ENCODE data around the gene KCNF1.
"Not testable (repeated sequence)": the region's sequence is repeated elsewhere in the genome, so short reads cannot be mapped to it uniquely, and the experiment has no call there.

Gene KCNF1

DNA sequence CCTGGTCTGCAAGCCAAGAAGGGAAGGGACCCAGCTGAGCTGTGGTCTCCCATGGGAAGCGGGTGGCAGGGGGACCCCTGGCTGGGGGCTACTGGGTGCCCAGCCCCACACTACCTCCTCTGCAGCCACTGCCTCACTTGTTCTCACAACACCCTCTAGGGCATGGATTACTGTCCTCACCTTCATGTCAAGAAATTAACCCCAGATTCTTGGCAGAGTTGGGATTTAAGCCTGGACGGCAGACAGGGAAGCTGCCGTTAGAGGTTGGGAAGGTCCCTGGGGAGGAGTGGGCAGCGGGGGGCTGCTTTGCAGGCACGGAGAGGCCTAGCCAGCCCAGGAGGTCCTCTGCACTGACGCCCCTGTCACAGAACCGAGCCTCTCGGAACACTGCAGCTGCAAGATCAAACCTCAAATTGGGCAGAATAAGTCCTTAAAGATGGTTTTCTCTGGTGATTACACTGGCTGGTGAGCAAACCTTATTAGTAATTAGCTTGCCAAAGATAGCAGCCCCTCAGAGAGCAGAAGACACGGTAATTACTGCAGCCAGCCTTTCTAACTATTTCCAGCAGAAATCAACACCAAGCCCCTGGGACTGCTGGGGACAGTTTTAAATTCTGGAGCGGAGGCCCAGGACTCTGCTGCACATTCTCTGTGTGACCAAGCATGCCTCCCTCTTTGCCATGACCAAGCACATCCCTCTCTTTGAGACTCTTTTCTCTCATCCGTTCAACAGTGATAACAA is 35.9 kb downstream of the KCNF1 start:
- DNase-seq, result no peak

DNA sequence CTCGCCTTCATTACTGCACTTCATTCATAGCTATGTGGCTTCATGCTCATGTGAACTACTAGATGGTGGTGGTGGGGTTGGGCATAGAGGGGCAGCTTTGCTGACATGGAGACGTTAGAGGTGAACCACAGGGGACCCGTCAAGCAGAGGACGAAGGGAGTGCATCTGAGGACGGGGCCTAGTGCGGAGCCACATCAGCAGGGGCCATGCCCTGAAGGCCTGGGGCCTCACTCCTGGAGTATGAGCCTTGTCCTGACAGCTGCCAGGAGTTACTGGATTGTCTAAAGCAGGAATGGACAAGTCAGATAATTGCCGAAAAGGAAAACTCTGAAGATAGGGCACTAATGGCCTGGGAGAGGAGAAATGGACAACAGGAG is 36.4 kb downstream of the KCNF1 start:
- DNase-seq, result no peak

DNA sequence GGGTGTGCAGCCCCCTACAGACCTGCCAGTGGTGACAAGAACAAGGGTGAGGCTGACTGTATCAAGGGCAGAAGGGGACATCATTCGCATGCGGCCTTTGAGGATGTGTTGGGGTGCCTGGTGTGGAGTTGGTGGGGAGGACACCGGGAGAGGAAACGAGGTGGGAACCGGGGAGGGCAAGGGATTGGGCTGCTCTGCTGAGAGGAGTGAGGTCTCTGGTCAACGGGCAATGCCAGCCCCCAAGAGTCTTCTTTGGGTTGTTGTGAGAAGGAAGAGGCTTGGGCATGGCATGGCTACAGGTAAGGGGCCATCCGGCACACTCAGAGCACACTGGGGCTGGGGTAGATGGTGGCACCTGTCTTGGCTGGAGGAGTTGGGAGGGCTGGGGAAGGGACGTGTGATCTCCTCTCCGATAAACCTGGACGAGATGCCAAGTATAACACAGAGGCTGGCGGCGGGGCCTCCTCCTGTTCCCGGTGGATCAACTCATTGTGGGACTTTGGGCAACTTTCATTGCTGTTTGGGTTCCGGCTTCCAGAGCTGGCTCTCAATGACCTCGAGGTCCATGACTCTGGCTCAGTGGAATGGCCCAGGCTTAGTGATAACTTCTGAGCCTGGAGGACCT is 37.0 kb downstream of the KCNF1 start:
- no peak for DNase-seq

DNA sequence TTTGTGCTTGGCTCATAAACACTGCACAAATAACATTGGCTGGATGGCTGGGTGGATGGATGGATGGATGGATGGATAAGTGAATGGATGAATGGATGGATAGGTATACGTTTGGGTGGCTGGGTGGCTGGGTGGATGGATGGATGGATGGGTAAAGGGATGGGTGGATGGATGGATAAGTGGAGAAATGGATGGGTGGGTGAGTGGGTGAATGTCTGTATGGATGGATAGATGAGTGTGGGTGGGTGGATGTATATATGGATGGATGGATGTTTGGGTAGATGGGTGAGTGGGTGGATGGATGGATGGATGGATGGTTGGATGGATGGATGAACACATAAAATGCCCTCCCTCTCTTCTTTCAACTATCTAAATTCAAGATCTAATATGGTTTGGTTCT is 38.1 kb downstream of the KCNF1 start:
- no peak for DNase-seq

DNA sequence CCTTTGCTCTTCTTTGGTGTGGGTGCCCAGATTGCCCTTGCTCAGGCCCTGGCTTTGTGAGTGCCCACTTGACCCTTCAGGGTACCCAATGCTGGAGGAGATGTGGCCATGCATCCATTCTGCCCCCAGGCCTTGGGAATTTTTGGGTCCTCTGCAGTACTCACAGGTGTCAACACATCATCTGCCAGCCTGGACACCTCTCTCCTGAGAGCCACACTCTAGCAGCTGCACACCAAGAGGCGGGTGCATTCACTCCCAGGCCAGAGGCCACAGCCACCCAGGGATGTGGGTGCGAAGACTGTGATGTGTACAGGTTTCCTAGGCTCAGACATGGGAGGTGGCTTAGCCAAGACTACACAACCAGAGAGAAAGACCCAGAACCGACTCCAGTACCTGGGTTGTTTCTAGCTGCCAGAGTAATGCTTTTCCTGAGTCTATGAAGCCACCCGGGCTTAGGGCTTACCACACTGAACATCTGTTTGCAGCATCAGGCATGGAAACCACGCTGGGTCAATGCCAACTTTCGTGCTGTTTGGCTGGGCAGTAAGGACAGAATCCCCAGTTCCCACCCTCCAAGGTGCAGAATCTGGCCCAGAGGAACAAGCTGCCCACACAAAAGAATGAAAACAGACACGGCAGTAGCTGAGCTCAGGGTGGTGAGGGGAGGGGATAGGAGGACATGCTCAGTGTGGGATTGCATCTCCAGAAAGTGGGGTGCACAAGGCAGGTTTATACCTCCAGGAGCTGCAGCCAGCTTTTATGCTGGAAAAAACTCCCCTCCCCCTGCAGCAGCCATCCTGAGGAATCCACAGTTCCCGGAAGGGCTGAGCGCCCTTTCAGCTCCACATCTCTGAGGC is 40.1 kb downstream of the KCNF1 start:
- no peak for DNase-seq

DNA sequence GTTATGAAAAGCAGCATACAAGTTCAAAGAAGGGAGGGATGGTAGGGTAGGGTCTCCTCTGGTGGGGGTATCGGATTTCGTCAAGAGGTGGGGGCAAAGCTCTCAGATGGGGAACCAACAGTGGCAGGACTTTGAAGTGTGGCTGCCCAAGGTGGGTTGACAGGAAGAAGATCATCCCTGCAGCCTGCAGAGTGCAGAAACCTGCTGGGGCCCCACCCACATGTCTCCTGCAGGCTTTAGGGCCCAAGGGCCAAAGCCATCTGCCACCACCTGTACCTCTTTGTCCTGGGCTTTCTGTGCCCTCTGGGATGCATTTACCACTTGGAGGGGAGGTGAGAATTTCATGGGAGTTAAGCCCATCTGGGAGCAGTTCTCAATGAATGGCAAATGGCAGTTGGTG is 42.7 kb downstream of the KCNF1 start:
- DNase-seq, result no peak

DNA sequence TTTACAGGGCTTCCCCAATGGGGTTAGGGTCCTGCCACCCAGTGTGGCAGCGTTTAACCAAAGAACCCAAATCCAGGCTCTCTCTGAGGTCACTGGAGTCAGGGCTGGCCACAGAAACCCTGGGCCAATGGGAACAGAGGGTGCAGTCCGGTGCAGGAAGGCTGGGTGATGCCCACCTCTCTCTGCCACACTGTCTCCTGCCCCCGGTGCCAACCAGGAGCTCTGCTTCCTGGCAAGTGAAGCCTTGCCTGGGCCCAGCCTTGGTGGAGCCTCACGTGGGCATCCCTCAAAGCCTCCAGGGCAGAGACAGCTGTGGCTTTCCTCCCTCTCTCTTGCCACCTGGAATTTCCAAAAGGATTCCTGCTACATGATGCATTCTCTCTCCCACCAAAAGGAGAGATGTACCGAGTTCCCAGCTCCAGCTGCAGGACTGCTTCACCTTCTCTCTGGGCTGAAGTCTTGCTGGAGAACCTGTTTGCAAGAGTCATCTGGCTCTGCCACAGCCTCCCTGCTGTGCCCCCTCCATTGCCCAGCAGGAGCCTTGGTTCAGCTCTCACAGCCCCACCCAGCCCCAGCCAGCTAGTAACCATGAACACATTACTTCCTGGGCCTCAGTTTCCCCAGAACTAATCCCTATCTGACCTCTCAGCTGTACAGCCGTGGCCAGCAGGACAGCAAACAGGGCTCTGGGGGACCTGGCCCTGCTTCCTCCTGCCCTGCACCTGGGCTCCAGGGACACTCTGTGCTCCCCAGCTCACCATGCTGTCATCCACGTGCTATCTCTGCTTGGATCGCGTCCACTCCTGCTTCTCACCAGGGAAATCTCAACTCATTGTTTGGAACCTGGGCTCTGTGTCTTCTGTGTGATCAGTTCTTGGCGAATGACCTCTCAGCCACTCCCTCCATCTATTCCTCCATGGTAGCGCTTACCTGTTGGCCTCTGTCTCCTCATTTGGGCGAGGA is 43.4 kb downstream of the KCNF1 start:
- no peak for DNase-seq

DNA sequence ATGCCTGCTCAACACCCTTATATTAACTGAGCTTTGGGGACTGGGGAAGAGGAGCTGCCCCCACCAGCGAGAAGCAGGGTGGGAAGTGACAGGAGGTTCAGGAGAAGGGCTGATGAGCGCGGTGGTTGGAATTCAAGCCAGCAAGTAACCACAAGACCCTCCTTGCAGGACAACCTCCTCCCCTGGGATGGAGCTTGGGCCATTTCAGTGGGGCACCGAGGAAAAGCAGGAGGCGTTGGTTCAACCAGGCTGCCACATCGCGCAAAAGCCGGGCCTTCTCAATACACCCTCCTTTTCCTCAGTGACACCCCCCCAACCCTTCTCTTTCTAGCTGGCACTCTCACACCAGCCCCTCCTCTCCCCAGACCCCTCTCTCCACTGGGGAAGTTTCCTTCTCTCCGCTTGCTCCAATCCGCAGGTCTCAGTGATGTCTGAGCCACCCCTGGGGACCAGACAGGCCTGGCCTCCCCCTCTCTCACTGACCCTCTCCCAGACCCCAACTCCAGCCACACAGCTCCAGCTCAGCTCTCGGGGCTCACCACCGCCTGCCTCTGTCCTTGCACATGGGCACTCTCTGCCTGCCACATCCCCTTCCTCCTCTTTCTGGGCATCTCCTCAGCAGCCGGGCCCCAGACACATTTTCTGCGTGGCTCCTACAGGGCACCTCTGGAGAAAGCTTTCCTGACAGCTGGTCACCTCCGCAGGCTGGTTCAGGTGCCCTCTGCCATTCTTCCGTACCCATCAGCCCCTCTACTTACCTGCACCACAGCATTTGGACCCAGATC is 44.5 kb downstream of the KCNF1 start:
- DNase-seq, result no peak

DNA sequence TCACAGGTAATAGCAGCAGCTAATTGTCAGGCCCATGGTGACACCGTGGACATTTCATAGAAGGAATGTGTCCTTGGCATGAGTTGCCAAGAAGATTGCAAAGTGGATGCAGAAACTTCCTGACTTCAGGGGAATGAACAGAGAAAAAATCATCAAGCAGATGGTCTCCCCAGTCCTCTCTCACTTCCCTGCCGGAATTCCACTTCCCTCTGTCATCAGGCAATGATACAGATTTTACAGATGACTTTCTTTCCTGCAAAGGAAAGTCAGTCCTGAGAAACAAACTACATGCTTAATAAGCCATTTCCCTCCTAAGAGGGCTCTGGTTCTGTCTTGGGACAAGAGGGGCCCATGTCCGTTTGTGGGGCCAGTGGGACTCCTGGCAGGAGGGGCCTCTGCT is 45.7 kb downstream of the KCNF1 start:
- no peak for DNase-seq

DNA sequence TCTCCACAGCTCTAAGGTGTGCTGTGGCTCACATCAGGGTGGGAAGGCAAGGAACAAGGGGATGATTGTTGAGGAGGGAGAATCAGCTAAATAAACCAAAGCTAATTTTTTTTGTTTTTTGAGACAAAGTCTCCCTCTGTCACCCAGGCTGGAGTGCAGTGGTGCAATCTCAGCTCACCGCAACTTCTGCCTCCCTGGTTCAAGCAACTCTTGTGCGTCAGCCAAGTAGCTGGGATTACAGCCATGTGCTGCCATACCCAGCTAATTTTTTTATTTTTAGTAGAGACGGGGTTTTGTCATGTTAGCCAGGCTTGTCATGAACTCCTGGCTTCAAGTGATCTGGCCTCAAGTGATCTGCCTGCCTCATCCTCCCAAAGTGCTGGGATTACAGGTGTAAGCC is 46.7 kb downstream of the KCNF1 start:
- not testable (repeated sequence) for DNase-seq

DNA sequence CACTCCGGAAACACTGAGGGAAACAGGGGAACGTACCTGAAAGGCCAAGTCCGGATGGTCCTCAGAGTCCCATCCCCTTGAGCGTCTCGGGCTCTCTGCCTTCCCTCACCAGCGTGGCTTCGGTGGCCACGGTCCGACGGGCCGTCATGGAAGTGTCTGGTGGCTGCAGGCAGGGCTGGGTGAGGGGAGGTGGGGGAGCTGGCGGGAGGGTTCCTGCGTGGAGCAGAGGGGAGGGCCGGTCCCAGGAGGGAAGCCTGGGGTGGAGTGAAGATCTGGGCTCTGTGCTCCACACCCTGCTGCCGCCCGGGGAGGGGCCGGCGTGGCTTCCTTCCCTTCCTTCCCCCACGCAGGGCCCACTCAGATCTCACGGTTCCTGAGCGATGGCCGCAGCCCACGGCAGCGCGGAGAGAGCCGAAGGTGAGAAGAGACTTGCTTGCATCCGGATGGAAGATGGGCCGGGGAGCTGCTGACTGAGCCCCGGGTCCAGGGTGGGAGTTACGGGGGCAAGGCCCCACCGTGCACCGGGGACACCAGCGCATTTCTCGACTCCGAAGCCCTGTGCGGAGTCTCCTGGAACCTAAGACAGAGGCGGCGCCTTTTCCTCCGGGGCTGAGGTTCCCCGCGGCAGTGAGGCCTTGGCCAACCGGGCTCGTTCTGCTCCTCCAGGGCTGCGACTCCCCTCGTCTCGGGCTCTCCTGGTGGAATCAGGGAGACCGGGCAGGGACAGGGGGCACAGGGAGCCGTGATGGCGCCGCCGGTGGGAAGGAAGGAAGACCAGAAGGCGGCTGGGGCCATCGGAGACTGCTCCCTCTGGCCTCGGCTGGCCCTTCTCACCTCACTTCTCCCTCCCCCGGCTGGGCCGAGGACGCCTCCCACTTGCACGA is 49.1 kb downstream of the KCNF1 start:
- DNase-seq, result no peak

DNA sequence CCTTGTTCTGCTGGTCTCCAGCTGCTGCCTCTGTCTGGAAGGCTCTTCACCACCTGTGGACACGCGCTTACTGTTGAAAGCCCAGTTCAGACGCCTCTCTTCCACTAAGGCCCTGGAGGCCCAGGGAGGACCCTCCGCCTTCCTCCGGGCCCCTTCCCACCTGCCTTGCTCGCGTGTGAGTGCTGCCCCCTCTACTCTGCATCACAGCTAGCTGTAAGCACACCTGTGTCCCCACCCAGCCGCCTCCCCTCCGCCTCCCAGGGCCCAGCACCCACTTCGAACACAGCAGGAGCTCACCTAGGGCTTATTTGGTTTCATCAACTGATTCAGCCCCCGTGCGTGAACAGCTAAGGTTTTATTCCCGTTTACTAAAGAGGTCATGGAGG is 49.7 kb downstream of the KCNF1 start:
- no peak for DNase-seq

DNA sequence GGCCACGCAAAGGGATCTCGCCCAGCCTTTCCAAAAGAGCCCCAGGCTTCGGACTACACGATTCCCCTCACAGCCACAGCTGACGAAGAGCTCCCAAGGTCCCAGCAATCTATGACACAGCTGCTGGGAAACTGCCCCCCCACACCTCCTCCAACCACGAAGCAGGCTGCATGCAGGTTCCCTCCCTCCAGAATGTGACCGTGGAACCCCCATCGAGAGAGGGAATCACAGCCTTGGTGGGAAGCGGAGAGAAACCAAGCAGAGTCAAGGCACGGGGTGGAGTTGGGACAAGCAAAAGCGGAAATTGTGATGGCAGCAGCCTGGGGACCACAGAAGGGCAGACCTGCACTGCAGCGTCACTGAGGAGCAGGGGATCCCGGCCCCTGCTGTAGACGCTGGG is 50.3 kb downstream of the KCNF1 start:
- no peak for DNase-seq

DNA sequence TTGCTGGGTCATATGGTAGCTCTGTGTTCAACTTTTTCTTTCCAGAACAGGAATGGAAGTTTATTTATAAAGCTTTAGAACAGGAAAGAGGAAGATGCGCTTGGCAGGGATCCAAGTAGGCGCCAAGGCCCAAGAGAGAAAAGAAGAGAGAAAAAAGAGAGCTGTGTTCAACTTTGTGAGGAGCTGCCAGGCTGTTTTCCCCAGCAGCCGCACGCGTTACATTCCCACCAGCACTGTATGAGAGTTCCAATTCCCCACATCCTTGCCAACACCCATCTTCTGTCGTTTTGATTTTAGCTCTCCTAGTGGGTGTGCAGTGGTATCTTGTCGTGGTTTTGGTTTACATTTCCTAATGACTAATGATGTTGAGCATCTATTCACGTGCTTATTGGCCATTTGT is 51.4 kb downstream of the KCNF1 start:
- no peak for DNase-seq
